GM18505 (cell line): ENCODE results near the gene RNU1-2.
"Not testable (repeated sequence)": the region's sequence is repeated elsewhere in the genome, so short reads cannot be mapped to it uniquely, and the experiment has no call there.

Source experiments
- ATAC-seq: cut with Tn5 transposase; IDR thresholded peaks from one replicate; pipeline ENCODE4 v1.9.1; 2021; ENCODE audit not compliant: unreplicated experiment
- POLR2A ChIP-seq: IDR thresholded peaks from 4 replicates; pipeline ENCODE4 v1.6.1; 2011; ENCODE audit warnings: borderline replicate concordance; ENCODE audit not compliant: insufficient read depth, insufficient read length; ENCODE audit errors: extremely low read depth

Gene RNU1-2

GRCh38 chr1:16913833-16914662, 18.3 kb downstream of the RNU1-2 start:
- ATAC-seq = peak; percentile 91
- peak; percentile 43 for TF ChIP-seq POLR2A

GRCh38 chr1:16914928-16915626, 19.3 kb downstream of the RNU1-2 start:
- ATAC-seq = not testable (repeated sequence)

DNA sequence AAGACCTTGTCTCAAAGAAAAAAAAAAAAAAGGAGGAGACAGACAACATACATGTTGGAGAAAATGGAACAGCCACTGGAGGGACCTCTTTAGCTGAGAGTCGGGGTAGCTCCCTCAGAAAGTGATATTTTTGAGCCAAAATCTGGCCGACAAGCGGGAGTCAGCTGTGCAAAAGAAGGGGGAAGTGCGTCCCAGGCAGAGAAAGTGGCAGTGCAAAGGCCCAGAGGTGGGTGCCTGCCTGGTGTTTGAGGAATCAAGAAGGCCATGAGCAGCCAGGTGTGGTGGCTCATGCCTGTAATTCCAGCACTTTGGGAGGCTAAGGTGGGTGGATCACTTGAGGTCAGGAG, 19.8 kb downstream of the RNU1-2 start:
- ATAC-seq = no peak
- no peak for TF ChIP-seq POLR2A

DNA sequence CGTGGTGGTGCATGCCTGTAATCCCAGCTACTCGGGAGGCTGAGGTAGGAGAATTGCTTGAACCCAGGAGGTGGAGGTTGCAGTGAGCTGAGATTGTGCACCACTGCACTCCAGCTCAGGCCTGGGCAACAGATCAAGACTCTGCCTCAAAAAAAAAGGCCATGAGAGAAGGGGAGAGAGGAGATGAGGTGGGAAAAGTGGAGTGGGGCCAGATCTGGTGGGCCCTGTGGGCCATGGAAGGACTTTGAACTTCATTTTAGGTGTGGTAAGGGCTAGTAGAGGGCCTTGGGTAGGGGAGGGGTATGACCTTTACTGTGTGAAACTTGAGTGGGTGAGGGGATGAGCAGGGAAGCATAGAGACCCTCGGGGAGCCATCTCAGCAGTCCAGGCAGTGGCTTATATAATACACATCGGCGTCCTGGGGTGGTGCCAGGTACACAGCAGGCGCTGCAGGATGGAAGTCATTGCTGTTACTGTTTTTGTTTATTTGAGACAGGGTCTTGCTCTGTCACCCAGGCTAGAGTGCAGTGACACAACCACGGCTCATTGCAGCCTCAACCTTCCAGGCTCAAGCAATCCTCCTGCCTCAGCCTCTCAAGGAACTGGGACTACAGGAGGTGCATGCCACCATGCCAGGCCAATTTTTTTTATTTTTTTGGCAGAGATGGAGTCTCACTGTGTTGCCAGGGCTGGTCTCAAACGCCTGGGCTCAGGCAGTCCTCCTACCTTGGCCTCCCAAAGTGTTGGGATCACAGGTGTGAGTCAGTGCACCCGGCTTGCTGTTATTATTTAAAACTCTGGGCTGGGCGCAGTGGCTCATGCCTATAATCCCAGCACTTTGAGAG, 20.5 kb downstream of the RNU1-2 start:
- ATAC-seq = not testable (repeated sequence)

GRCh38 chr1:16918371-16918770, 22.6 kb downstream of the RNU1-2 start:
- TF ChIP-seq POLR2A = no peak
- no peak for ATAC-seq

DNA sequence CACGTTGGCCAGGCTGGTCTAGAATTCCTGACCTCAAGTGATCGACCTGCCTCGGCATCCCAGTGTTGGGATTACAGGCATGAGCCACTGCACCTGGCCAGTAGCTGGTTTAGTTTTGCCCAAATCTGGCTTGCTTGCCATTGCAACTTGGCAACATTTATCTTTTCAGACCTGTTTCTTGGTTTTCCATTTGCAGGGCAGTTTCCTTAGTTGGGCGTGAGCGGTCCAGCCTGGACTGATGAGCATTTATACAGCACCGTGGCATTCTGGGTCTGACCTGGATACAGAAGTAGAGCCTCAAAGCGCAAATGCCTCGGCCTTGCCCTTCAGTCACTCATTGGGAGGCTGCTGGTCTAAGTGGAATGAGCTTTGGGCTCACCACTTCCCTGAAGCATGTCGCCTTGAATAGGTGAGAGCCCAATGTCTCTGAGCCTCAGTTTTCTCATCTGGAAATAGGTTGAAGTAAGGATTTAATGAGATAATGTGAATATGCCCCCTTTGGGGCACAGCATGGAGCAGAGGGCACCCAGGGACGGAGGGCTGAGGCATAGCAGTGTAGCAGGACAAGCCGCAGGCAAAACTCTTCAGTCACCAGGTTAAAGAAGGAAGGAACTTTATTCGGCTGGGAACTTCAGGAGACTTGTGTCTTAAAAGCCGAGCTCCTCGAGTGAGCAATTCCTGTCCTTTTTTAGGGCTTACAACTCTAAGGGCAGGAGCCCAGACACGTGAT, 23.3 kb downstream of the RNU1-2 start:
- not testable (repeated sequence) for ATAC-seq

- no peak for ATAC-seq
- TF ChIP-seq POLR2A = no peak
Measured at GRCh38 chr1:16920951-16921350, 25.2 kb downstream of the RNU1-2 start.

DNA sequence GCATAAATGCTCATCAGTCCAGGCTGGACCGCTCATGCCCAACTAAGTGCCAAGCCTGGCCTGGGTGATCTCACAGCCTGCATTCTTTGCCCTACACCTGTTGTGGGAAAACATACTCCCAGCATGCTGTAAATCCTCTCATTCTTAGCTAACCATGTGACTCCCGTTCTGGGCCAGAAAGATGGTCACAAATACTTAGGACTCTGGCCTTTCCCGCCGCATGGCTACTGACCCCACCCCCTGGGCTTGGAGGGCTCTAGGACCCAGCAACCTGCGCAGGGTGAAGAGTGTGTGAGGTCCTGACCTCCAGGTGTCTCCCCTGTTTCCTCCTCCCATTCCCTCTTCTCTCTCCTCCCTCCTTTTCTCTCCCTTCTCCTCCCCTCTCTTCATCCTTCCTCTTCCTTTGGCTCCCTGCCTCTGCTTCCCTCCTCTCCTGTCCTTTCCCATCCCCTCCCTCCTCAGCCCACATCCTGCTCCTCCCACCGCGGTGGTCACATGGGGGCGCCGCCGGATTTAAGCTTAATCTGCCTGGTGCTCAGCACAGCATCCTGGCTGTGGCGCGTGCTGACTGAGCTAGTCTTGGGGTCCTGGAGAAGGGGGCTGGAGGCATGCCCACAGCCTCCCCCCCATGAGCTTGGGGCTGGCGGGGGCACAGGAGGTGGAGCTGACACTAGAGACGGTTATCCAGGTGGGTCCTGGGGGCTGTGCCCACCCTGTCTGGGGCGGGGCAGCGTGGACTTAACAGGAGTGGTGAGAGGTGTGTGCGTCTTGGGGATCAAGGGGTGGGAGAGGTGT, 25.8 kb downstream of the RNU1-2 start, which contains the start of gene CROCC:
CROCC (plus strand) TSS at position 541 of the 795 bp plus-strand sequence; CDS start at position 629, 88 bp downstream.
- TF ChIP-seq POLR2A = no peak
- ATAC-seq = no peak

DNA sequence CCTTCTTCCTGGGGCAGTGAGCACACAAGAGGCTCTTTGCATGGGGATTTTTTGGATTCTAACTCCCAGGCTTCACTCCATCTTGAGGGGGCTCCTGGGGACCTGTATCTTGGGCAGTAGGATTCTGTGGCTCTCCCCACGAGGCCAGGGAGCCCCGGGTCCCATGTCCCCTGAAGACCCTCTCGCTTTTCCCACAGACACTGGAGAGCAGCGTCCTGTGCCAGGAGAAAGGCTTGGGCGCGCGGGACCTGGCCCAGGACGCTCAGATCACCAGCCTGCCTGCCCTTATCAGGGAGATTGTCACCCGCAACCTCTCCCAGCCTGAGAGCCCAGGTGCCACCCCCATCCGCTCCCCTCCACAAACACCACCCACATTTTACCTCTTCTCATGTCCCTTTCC, 26.7 kb downstream of the RNU1-2 start:
- ATAC-seq = no peak

GRCh38 chr1:16922885-16923431, 27.2 kb downstream of the RNU1-2 start:
- no peak for TF ChIP-seq POLR2A
- ATAC-seq = no peak

More for the DNA sequence above, 26.7 kb downstream of the RNU1-2 start:
- TF ChIP-seq POLR2A = no peak

- no peak for ATAC-seq
- no peak for TF ChIP-seq POLR2A
Measured at GRCh38 chr1:16924216-16924918, 28.6 kb downstream of the RNU1-2 start.
